Activated T-cell treated with anti-CD3 and anti-CD28 coated beads, Interleukin-2, amount 50 U/mL, for 1 hour (primary cell): Measurements from ENCODE around the gene S100A6.
"Not testable (repeated sequence)": the region's sequence is repeated elsewhere in the genome, so short reads cannot be mapped to it uniquely, and the experiment has no call there.

Experiments
- DNase-seq: peaks from one replicate; pipeline ENCODE4 v3.0.0-alpha.2; 2020

Gene S100A6

DNA sequence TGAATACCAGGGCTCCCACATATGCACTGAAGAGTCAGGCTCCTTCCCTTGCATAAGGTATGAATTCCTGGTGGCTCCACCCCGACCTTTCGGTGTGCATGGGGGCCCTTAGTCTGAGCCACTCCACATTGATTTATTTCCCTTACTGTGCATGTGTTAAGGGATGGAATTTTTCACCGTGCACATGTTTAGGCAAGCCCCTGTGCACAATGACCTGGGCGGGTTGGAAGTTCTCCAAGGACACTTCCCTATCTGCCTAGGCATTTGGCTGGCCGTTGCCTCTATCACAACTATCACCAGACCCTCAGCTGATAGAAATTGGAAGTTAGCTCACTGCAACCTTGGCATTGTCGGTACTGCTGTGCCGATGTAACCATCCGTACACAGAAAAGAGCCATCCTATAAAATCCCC lies 9.7 kb downstream of the S100A6 start:
- no peak for DNase-seq

DNA sequence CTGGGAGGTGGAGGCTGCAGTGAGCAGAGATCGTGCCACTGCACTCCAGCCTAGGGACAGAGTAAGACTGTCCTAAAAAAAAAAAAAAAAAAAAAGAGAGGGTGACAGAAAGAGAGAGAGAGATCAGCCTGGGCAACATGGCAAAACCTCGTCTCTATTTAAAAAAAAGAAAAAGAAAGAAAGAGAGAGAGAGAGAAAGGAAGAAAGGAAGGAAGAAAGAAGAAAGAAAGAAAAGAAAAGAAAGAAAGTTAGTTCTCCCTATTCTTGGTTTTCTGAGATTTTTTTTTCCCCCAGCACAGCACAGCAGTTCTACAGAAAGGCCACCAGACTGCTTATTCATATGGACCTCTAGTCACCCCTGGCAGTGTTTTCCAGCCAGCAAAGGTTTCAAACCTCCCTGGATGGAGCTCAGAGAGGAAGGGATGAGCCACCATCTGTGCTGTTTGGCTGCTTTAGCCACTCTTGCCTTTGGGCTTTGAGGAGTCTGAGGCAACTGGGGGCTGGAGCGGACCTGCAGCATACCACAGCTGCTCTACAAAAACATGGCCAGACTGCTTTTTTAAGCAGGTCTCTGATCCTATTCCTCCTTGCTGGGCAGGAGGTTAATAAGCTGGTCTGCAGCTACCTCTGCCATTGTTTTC lies 10.6 kb downstream of the S100A6 start:
- no peak for DNase-seq

DNA sequence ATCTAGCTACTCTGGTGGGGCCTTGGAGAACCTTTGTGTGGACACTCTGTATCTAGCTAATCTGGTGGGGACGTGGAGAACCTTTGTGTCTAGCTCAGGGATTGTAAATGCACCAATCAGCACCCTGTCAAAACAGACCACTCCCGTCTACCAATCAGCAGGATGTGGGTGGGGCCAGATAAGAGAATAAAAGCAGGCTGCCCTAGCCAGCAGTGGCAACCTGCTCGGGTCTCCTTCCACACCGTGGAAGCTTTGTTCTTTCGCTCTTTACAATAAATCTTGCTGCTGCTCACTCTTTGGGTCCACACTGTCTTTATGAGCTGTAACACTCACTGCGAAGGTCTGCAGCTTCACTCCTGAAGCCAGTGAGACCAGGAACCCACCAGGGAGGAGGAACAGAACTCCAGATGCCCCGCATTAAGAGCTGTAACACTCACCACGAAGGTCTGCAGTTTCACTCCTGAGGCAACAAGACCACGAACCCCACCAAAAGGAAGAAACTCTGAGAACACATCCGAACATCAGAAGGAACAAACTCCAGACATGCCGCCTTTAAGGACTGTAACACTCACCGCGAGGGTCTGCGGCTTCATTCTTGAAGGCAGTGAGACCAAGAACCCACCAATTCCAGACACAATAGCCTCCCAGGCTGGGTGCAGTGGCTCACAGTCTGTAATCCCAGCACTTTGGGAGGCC lies 13.3 kb downstream of the S100A6 start:
- DNase-seq, result not testable (repeated sequence)

DNA sequence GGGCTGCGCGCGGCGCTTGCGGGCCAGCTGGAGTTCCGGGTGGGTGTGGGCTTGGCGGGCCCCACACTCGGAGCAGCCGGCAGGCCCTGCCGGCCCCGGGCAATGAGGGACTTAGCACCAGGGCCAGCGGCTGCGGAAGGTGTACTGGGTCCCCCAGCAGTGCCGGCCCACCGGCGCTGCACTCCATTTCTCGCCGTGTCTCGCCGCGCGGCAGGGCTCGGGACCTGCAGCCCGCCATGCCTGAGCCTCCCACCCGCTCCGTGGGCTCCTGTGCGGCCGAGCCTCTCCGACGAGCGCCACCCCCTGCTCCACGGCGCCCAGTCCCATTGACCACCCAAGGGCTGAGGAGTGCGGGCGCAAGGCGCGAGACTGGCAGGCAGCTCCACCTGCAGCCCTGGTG lies 14.0 kb downstream of the S100A6 start:
- not testable (repeated sequence) for DNase-seq

DNA sequence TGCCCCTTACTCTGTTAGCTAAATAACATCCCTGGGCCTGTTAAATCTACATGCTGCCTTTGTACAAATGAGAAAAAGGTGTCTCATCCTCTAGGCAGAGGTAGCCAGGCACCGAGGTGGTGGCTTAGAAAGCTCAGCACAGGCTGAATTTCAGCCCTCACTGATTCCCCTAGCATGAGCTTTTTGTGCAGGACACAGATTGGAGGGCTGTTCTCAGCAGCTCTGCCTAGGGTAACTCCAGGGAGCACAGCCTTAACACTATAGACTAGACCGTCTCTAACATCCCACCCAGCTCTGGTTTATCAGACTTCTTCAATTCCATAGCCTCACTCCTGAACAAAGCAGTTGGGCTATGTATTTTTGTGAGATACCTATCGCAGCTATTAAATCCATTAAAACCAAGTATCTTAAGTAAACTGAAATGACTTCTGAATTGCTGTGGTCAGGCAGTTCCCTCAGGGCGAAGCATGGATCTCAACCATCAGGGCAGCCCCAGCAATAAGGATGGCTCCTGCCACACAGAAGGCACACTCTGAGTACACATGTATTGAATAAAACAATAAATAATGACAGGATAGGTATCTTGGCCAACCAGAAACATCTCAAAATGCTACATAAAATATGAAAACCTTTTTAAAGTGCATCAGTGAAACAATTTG lies 14.8 kb downstream of the S100A6 start:
- DNase-seq, result no peak

DNA sequence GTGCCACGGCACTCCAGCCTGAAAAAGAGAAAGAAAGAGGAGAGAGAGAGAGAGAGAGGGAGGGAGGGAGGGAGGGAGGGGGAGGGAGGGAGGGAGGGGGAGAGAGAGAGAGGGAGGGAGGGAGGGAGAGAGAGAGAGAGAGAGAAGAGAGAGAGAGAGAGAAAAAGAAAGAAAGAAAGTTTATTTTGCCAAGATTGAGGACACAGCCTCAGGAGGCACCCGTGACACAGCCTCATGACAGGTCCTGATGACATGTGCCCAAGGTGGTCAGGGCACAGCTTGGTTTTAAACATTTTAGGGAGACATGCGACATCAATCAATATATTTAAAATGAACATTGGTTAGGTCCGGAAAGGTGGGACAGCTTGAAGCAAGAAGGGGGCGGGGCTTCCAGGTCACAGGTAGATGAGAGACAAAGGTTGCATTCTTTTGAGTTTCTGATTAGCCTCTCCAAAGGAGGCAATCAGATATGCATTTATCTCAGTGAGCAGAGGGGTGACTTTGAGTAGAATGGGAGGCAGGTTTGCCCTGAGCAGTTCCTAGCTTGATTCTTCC lies 15.6 kb downstream of the S100A6 start:
- not testable (repeated sequence) for DNase-seq

DNA sequence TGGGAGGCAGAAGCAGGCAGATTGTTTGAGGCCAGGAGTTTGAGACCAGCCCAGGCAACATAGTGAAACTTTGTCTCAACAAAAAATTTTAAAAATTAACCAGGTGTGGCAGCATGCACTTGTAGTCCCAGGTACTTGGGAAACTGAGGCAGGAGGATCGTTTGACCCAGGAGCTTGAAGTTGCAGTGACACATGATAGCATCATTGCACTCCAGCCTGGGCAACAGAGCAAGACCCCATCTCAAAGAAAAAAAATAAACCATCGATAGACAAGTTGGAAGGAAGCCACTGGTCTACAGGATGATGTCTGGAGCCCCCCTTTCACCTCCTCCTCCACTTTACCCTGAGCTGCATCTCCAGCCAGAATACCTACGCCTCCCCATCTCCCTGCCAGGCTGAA lies 16.5 kb downstream of the S100A6 start:
- no peak for DNase-seq

DNA sequence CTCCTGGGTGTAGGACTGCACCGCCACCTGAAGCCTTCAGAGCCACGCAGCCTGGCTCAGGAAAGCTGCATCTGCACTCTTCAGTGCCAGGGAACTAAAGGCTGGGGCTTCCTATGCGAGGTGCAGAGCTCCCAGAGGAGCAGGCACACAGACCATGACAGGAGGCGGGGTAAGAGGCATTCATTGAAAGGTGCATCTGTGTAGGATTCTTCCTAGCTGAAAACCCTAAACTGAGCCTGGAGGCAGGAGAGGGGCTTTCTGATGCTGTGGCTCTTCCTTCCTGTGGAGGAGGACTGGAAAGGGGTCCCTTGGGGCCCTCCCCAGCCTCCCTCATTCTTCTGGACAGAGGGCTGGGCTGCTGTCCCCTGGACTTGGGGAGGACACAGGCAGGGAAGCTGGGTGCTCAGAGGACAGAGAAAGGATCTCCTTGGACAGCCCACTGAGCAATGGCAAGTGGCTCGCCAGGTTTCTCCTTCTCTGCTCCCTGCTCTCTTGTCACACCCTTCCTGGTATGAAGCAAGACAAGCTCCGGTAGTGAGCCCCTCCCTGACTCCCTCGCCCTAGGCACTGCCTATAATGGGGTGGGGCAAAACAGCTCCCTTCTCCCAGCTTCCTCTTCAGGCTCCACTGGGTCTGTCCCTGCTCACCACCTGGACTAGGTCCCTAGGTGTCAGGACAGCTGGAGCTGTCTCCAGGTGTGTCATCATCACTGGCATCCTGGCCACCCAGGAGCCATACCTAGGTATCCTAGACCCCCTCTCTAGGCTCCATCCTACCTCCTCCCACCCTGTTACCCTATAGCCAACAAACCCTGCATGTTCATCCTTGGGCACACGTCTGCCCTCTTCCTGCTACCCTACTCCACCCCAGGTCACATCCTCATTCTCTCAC lies 20.0 kb downstream of the S100A6 start:
- no peak for DNase-seq

DNA sequence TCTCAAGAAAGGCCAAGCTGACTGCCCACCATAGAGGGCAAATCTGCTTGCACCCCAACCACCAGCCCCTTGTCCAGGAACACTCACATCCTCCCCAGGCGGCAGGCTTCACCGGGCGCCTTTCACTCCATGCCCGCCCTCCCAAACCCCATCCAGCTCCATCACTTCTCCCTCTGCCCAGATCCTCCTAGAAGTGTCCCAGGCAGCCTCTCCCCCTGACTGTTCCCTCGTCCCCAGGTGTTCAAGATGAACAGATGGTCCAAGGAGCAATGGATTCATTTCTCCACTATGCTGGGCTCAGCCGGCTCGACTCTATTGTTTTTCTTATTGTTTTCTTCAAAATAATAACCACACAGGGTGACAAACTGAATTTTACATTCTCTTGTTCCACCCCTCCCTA lies 22.1 kb downstream of the S100A6 start:
- DNase-seq, result no peak

DNA sequence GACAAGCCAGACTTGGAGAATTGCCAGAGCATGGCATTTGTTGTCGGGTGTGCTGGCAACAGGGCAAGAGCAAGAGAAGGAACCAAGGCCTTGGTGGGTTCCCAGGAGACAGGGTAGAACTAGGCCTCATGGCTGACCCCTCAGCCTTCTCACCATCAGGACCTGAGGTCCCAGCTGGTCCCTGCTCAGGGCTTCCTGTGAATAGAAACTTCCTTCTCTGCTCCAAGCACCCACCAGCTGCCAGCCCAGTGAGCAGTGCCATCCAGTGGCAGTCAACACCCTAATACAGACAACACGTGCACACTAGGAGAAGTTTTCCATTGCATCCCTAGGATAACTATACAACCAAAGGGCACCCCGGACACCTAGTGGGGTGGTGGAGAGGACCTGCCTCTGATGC lies 22.8 kb downstream of the S100A6 start:
- no peak for DNase-seq

DNA sequence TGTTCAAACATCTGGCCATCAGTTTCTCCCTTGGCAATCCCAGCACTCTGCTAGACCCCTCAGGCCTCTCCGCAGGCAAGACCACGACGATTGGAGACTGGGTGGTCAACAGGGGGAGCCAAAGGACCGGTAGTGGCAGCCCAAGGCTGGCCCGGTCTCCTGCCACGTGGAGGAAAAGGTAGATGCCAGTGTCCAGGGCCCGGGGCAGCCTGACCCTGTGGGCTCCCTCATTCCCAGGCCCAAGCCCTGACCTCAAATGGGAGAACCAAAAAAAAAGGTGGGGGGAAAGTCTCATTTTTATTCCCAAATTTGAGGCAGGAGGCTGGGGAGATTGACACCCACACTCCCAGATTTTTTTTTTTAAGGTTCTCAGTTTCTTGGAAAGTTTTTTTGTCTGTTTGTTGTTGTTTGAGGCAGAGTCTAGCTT lies 24.8 kb downstream of the S100A6 start:
- DNase-seq, result peak; percentile 77

DNA sequence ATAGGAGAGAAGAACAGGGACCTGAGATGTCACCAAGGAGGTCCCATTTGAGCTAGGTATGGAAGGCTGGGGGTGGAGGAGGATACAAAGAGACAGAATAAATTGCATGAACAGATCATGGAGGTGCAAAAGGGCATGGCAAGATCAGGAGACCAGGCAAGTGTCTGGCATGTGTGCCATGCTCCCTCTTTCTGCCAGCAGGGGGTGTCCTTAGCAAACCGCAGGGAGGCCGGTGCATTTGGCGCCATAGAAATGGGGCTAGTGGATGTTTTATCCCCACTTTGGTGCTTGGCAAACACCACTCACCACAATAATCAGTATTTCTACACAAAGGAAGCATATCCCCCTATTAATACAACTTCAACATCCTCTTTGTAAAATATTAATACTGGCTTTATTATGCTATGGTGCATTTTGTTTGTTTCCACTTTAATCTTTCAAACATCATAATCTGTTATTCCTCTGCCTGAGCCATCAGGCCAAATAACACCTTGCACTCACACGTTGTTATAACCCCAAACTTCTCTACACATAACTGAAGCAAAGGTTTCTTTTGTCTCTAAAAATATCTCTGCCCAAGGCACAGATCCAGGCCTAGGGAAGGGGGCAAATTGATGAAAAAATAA lies 25.9 kb downstream of the S100A6 start:
- DNase-seq, result peak; percentile 68

DNA sequence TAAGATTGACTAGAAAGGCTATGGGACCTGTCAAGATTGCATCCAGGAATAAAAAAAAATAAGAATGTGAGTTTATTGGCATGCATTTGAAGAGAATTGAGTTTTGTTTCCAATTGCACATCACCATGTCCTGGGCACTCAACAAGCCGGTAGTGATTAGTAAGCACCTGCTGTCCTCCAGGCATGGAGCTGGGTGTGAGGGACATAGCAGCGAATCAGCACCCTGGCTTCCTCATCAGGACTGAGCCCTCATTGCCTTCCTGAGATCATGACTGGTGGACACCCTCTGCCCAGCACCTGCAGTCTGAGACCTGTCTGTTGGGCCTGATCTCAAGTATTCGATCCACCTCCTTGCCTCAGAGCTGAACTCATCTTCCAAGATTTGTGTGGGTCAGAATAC lies 26.8 kb downstream of the S100A6 start:
- DNase-seq, result no peak

DNA sequence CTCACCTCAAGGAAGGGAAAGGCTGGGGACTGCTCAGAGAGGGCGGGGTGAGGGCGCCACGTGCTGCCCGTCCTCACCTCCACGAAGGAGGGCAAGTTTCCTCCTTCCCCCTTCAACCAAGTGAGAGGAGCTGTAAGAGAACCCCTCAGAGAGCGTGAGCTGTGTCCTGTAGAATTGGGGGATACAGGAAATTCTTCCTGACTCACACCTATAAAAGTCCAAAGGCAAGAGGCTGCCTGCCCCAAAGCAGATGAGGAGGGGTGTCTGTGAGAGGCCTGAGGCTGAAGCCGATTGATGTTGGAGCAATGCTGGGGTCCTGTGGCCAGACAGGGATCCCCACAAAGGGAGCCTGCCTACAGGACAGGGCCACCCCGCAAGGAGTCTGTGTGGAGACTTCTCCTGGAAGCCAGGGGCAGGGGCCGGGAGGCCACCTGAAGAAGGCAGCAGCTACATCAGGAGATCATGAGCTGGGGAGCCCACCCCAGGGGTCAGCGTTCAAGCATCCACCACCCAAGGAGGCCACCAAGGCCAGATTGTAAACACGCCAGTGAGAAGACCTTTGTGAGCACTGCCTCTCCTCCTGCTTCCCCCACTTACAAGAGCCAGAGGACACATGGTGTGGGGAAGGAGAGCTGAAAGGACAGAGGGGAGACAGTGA lies 27.7 kb downstream of the S100A6 start:
- DNase-seq, result no peak

DNA sequence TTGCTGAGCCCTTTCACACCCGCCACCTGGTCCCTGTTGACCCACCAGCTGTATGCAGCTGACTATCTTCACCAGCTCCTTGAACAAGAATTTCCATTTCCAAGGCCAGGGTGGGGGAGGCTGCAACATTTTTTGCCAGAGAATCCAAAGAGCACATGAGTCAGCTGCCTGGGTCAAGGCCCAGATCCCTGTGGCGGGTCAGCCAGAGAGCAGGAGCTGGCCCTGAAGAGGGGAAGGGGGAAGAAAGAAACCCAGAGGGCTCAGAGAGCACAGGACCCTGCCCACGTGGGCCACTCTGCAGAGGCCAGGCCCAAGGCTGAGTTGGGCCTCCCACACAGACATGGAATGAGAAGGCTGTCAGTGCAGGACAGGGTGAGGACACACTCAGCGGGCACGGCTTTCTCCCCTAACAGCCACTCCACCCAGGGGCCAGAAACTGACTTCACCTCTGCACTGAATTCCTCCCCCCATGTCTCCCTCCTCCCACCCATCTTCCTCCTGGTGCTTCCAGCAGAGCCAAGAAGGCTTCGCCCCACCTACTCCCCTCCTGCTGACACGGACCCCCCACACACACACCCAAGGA lies 28.9 kb downstream of the S100A6 start:
- DNase-seq, result no peak

DNA sequence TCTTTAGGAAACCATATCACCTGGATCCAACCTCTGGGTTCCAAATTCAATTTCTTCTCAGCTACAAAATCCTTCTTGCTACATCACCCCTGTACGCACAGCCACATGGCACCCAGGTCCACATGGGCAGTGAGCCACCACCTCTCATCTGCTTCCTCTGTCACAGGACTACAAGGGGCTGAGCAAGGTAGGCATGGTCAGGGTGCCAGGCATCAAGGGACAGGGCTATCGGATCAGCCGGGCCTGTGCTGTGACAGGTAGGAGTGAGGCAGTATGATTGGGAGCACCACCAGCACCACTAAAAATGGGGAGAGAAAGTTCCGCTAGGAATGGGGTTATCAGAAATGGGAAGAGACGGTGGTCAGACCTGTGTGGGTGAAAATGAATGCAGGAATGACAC lies 29.4 kb downstream of the S100A6 start:
- DNase-seq, result no peak

DNA sequence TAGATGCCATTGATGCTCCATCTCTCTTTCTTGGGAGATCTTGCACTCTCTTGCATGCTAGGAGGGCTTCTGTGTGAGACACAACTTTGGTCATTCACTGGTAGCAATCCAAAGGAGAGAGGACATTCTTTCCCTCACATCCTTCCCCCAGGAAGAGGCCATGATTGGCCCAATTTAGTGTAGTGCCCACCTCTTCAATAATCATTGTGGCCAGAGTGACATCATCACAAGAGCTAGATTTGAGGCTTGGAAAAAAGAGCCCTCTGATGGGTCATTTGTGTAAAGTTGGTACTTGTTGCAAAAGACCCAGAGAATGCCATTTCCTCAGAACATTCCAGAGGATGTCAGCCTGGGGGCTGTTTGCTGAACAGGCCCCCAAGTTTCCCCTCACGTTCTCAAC lies 30.2 kb downstream of the S100A6 start:
- DNase-seq, result no peak

DNA sequence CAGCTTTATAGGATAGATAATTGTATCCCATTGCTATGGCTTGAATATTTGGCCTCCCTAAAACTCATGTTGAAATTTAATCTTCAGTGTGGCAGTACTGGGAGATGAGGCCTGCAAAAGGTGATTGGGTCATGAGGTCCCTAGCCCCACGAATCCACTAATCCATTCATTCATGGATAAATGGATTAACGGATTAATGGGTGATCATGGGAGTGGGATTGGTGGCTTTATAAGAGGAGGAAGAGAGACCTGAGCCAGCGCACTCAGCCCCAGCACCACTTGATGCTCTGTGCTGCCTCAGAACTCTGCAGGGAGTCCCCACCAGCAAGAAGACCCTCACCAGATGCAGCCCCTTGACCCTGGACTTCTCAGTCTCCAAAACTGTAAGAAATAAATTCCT lies 32.0 kb downstream of the S100A6 start:
- DNase-seq, result no peak

DNA sequence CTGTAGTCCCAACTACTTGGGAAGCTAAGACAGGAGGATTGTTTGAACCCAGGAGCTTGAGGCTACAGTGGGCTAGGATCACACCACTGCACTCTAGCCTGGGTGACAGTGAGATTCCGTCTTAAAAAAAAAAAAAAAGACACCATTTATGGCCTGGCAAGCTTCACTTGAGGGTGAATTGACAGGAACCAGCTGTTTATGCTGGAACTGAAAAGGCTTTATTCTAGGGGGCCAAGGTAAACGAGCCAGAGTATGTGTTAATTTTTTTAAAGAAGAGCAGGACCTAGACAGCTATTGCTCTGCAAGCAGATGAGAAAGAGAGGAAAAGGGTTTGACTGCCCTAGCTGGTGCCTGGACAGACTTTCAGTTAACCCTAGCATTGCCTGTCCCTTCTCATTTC lies 37.0 kb downstream of the S100A6 start:
- no peak for DNase-seq

DNA sequence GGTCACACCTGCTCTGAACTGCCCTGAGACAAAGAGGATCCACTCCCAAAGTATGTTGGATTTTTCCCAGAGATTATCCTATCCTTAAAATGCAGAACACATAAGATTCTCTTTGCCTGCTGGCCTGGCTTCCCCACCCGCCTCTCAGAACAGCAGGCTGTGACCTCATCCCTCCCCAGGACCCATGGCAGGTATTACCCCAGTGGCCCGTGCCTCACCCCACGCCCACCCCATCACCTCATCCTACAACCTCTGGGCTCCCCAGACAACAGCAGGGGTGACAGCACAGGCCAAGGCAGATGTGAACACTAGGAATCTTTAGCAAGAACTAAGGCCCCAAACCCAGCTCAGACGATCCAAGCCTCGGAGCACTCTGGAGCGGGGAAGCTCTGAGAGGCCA lies 40.3 kb downstream of the S100A6 start:
- DNase-seq, result no peak

DNA sequence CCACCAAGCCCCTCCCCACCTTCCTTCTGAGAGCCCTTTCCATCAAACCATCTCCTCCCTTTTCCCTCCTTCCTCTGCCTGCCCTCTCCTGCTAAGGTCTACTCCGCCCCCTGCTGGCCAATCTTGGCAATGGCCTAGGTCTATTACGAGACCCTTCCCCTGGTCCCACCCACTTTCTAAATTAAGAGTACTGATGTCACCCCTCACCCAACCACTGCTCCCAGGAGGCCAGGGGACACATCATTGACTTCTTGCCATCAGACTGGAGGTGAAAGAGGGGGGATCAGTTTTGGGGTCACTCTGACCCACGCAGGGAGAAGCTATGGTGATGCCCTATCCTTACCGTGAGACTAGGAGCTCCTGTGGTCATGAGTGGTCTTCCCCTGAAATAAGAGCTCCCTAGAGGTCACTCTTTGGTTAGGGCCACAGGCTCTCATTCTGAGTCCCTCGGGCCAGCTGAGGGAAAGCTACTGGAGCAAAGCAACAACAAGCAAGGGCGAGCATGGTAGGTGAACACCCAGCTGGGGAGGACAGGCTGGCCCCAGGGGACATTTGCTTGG lies 40.7 kb downstream of the S100A6 start:
- peak; percentile 75 for DNase-seq
